NCI-H2107 treated with DMSO at 0.1 percent for 48 hours (cell line): ENCODE data around the gene CRIP2.

Source experiments
- DNase-seq: peaks from one replicate; lab custom pipeline; 2025; ENCODE audit not compliant: unreplicated experiment; lab: John Stamatoyannopoulos, UW

CRIP2 gene

GRCh38 chr14:105497671-105498429, 23.2 kb downstream of the CRIP2 start:
- DNase-seq = no peak

DNA sequence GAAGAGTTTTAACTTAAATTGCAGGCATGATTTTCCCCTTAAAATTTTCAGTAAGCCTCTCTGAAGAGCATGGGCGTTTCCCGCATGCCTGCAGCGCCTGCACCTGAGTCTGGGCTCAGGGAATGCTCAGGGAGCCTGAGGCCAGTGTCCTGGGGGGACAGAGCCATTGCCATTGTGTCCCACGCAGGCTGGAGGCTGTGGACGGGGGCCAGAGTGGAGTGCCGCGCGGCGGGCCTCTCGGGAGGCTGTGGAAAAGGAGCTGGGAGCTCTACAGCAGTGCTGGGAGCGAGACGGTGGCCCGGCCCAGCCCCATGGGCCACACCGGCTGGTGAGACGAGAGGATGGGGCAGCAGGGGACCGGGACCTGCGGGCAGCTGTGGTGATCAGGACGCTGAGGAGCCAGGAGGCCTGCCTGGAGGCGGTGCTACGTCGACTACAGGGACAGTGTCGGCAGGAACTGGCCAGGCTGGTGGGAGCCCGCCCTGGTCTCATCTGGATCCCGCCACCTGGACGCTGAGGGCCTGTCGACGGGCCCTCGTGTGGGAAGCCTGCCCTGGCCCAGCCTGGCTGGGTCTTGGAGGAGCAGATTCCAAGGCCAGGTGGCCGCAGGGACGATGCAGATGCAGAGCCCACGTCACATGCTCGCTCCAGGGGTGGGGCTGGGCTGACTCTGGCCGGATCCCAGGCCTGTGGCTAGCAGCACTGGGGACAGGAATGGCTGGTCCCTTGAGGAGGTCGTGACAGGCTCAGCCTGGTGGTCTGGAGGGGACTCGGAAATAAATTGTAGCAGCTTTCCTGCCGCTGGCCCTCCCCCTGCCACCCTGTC, 24.0 kb downstream of the CRIP2 start:
- DNase-seq = no peak

DNA sequence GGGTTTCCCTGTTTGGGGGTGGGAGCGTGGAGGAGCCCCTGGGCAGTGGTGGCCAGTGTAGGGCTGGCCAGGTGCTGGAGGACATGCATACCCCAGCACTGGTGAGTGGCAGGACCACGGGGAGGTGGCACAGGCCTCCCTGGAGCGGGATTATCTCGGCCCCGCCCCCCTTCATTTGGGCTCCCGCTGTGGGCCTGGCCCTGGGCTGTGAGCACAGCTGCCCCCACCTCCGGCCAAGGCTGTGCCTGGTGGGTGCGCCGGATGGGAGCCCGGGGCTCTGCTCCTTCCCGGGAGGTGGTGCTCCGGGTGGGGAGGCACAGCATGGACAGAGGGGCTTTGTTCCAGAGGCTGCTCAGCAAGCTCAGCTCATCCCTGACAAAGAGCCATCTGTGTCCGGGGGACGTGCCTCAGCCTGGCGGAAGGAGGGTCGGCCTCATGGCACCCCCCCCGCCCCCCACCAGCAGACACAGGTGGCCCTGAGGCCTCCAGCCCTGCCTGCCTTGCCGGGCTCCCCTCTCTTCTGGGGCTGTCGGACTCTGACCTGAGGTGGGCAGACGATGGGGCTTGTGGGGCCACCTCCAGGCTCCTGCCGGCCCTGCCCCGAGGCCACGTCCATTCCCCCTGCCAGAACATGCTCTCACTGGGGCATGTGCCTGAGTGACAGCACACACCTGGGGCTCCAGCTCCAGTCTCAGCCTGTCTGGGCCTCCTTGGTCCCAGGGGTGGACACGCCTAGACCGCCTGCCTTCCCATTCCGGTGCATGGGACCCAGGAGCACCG, 24.8 kb downstream of the CRIP2 start:
- no peak for DNase-seq

DNA sequence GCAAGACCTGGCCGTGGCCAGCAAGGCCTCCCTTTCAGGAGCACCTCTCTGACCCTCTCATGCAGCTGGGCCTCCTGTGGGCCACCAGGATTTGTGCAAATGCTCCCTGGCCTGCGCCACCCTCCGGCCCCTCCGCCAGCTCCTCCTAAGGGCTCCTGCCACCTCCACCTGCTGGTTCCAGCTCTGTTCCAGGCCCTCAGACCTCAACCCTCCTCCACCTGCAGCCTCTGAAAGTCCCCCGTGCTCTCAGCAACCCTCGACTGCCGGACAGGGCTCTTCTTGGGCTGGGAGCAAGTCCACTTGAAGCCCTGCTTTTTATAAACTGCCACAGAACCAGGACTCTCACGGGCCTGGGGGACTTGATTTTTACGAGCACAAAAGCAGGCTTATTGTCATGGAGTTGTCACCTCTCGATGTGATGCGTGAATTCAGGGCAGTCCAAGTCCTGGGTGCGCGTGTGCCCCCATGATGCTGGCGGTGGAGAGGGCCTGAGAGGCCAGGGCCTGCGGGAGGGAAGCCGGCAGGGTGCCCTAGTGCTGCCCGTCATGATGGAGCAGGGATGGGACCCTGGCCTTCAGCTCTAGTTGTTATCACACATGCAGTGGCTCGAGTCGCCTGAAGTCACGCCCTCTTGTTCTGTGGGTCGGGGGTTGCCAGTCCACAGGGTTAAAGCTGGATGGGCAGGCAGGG, 25.6 kb downstream of the CRIP2 start:
- no peak for DNase-seq

- no peak for DNase-seq
Observed at GRCh38 chr14:105500726-105501101, 26.1 kb downstream of the CRIP2 start.

GRCh38 chr14:105501504-105502291, 27.1 kb downstream of the CRIP2 start:
- no peak for DNase-seq

GRCh38 chr14:105502446-105503295, 28.1 kb downstream of the CRIP2 start:
- no peak for DNase-seq

DNA sequence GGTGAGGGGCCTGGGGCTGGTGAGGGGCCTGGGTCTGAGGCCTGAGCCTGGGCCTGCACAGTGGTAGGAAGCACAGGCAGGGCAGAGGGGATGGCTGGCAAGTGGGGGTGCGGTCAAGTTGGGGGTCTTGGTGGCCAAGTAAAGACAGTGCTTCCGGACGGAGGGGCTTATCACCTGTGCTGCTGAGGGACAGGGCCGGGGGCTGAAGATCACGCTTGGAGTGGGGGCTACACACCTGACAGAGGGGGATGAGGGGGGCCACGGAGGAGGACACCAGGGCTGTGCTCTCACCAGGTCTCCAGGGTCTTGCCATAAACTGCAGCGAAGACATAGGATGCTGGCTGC, 28.6 kb downstream of the CRIP2 start:
- DNase-seq = no peak

- DNase-seq = no peak
Observed at GRCh38 chr14:105503935-105504692, 29.5 kb downstream of the CRIP2 start.

DNA sequence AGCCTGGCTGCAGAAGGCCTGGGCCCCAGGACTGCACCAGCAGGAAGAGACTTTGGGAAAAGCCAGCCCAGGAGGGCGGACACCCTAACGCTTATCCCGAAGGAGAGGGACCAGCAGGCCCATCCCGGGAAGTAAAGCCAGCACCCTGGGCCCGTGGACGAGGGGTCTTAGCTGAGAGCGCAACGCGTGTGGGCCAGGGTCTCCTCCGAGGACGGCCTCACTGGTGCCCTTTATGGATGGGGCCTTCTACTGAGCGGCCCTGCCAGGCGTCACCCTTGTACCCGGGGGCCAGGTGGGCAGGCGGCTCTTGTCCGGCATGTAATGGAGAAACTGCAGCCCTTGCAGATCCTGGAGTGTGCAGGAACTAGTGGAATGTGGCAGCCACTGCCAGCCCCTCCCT, 30.5 kb downstream of the CRIP2 start:
- DNase-seq = no peak

DNA sequence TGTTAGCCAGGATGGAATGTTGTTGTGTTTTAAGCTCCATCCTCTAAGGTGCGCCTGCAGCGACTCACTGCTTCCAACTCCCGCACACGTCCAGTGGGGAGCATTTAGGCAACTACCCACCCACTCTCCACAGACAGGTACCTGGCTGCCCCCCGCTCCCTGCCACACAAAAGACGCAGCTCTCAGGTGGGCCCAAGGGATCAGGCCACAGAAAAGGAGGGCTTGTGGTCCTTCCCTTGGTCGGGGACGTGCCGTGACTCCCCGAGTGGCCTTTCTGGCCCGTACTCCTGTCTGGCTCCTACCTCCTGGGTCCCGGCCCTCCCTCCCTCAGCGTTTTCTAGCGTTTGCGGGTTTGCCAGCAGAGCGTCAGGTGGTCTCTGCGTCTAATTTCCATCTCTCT, 32.6 kb downstream of the CRIP2 start:
- DNase-seq = no peak

- no peak for DNase-seq
Observed at GRCh38 chr14:105508069-105508468, 33.4 kb downstream of the CRIP2 start.

- no peak for DNase-seq
Observed at GRCh38 chr14:105508601-105509000, 34.0 kb downstream of the CRIP2 start.

DNA sequence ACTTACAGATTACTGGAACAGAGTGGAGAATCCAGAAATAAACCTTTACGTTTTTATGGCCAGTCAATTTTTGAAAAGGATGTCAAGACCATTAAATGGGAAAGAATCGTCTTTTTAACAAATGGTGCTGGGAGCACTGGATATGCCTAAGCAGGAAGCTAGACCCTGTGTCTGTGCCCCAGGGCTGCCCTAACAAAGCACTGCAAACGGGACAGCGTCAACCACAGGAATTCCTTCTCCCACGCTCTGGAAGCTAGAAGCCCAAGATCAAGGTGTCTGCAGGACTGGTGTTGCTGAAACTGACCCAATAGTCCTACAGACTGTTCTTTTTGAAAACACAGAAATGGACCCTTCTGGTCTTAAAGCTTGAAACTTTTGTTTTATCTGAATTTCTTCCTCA, 42.5 kb downstream of the CRIP2 start:
- DNase-seq = no peak

- DNase-seq = no peak
Observed at GRCh38 chr14:105519946-105520698, 45.5 kb downstream of the CRIP2 start.

- DNase-seq = no peak
Observed at GRCh38 chr14:105525326-105525725, 50.7 kb downstream of the CRIP2 start.

DNA sequence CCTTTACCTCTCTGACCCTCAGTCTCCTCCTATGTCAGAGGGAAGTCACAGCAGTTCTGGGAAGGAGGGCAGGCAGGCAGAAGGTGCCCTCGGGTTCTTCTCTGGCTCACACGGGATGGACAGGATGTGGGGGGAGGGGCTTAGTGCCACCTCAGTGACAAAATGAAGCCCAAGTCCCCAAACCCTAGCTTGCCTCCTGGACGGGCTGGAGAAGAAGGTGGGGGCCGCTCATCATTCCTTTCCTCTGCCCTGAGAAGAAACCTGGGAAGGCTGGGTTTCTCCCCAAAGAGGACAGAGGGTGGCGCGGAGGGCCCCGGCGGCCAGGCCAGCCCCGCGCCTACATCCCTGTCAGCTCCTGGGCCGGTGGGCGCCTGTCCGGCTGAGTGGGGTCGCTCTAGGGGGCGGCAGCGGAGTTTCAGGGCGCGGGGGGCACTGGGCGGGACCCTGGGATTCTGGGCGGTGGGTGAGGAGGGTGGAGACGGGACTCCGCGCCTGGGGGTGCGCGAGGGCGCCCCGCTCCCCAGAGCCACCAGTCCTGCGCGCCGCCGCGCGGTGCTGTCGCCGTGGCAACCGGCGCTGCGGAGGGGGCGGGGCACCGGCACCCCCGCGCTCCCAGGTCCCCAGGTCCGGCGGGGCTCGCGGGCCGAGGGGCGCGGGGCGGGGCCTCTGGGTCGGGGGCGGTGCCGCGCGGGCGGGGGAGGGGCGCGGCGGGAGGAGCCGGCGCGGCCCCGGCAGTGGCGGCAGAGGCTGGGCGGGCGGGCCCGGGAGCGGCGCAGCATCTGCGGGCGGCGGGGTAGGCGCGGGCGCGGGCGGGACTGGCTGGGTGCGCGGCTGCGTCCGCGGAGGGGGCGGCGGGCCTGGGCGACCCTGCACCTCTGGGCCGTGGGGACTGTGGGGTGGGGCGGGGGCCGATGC, 51.5 kb downstream of the CRIP2 start, which contains the start of gene TMEM121:
TMEM121 (plus strand) TSS at position 723 of the 915 bp plus-strand sequence. CDS start 2,252 bp downstream, outside the sequence.
- no peak for DNase-seq
